PC-9 (cell line): ENCODE measurements around the gene PAM16. TPM values are rescaled to one million over a fixed set of nuclear protein-coding genes. Genes with fewer than 3 reads are reported as not detected.
"Not testable (repeated sequence)": the region's sequence is repeated elsewhere in the genome, so short reads cannot be mapped to it uniquely, and the experiment has no call there.

Experiments
- BruUV-seq: library from RNA; stranded (reverse); fragments of 400-500 nt; replicated peaks from 2 replicates; lab custom pipeline; 2021; lab: Mats Ljungman, UMichigan
- CTCF ChIA-PET: fragments of 300-600 bp; sonication (Branson Sonifier 250); formaldehyde crosslinking; loops from one replicate; lab custom pipeline; 2022; ENCODE audit warnings: antibody characterized with exemption; lab: Charles Lee
- POLR2A ChIA-PET: fragments of 300-600 bp; sonication (Branson Sonifier 250); formaldehyde crosslinking; loops from one replicate; lab custom pipeline; 2022; ENCODE audit warnings: antibody characterized with exemption; ENCODE audit not compliant: unreplicated experiment; lab: Charles Lee
- DNase-seq, 2 experiments: peaks; one replicate each; pipeline versions ENCODE4 v3.0.0 to v3.0.0-alpha.2; 2015 to 2022; ENCODE audit warnings: mixed read lengths in 1 of 2
- H2AFZ ChIP-seq: fragments of 200-600 bp; sonication (generic); 2 replicates; pipeline ENCODE4 v1.8.1; 2017; ENCODE audit warnings: antibody characterized with exemption
- H3F3A ChIP-seq: fragments of 200-600 bp; sonication (generic); 2 replicates; pipeline ENCODE4 v1.8.1; 2017; ENCODE audit warnings: antibody characterized with exemption, mild to moderate bottlenecking, low read depth; ENCODE audit not compliant: insufficient read depth
- H3K27ac ChIP-seq: fragments of 200-600 bp; sonication (generic); 2 replicates; pipeline ENCODE4 v1.6.1; 2016; ENCODE audit warnings: mixed run types
- H3K27me3 ChIP-seq: fragments of 200-600 bp; sonication (generic); 2 replicates; pipeline ENCODE4 v1.6.1; 2016; ENCODE audit warnings: low read depth, mixed run types; ENCODE audit not compliant: insufficient read depth
- H3K36me3 ChIP-seq: fragments of 200-600 bp; sonication (generic); 2 replicates; pipeline ENCODE4 v1.6.1; 2016; ENCODE audit warnings: low read depth, mixed run types
- H3K4me1 ChIP-seq: fragments of 200-600 bp; sonication (generic); replicated peaks from 2 replicates; pipeline ENCODE4 v1.6.1; 2016; ENCODE audit warnings: mixed run types; ENCODE audit not compliant: insufficient read depth
- H3K4me2 ChIP-seq: fragments of 200-600 bp; sonication (generic); 2 replicates; pipeline ENCODE4 v1.6.1; 2017; ENCODE audit warnings: mixed run types
- H3K4me3 ChIP-seq: fragments of 200-600 bp; sonication (generic); 2 replicates; pipeline ENCODE4 v1.6.1; 2016; ENCODE audit warnings: mixed run types
- H3K79me2 ChIP-seq: fragments of 200-600 bp; sonication (generic); 2 replicates; pipeline ENCODE4 v1.6.1; 2017; ENCODE audit warnings: low read depth, mixed run types
- H3K9me2 ChIP-seq: fragments of 200-600 bp; sonication (generic); 2 replicates; pipeline ENCODE4 v1.8.1; 2017; ENCODE audit warnings: mild to moderate bottlenecking; ENCODE audit not compliant: insufficient read depth
- H3K9me3 ChIP-seq: fragments of 200-600 bp; sonication (generic); 2 replicates; pipeline ENCODE4 v1.8.1; 2016; ENCODE audit warnings: low read depth; ENCODE audit not compliant: insufficient read depth
- H4K20me1 ChIP-seq: fragments of 200-600 bp; sonication (generic); 2 replicates; pipeline ENCODE4 v1.8.1; 2017; ENCODE audit not compliant: insufficient read depth
- EZH2 ChIP-seq: fragments of 200-600 bp; sonication (generic); IDR thresholded peaks from 2 replicates; pipeline ENCODE4 v1.8.0; 2017; ENCODE audit warnings: antibody characterized with exemption, low read depth
- intact Hi-C: fragments of 100-400 bp; cut with micrococcal nuclease; formaldehyde crosslinking; loops from one replicate; pipeline ENCODE4 v1.10.0; 2022; ENCODE audit not compliant: unreplicated experiment
- total RNA-seq: library from RNA; stranded (reverse); gene quantifications from 2 replicates; pipeline ENCODE4 v1.2.3, GENCODE V29; 2021
- TF ChIP-seq, protein P1 (sequence below): fragments of 200-600 bp; sonication (generic); conservative IDR thresholded peaks from 2 replicates; pipeline ENCODE4 v1.6.1; 2017; ENCODE audit warnings: mixed run types, antibody characterized with exemption, mild to moderate bottlenecking, moderate library complexity

Gene PAM16
- total RNA-seq, 1 experiment from 2014 or later: 95.9 TPM

DNA sequence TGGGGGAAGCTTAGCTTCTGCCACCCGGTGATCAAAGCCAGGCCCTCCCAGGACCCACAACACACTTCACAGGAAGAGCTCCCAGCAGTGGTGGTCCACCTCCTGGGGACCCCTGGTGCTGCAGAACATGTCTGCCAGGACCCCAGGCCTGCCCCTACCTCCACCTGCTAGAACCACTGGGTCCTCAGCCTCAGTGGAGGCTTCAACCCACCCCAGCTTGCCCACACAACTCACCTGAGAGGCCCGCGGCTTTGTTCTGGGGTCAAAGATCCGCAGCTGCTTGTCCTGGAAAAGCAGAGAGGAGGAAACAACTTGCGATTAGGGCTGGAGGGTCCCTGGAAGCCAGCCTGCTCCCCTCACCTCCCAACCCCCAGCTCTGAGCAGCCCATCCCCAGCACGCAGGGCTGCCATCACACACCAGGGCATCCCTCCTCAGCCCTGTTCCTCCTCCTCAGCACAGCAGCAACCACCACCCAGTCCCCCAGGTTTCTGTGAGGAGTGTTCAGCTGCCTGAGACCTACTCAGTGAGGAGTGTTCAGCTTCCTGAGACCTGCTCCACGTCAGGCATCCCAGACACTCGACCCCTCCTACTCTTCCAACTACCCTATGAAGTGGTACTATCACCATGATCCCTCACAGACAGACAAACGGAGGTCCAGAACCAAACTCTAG lies 44.1 kb upstream of the PAM16 start:
- ChIA-PET CTCF (interaction anchor here (0.5 kb wide), 1 partner anchor 49 kb away, joined by 3 read pairs; no protein-coding TSS in a partner anchor), POLR2A (no interaction called here)
- intact Hi-C loops: no loop called here
- no peak overlapping the region for H3K4me2 ChIP-seq
- no peak overlapping the region for H3K4me3 ChIP-seq
- H2AFZ ChIP-seq: no peak overlapping the region
- BruUV-seq: no TSS peak
- H3K36me3 ChIP-seq: no peaks in the 10 kb centered on the region
- DNase-seq: no peak
- no peaks in the 10 kb centered on the region for H3K9me3 ChIP-seq
- H3K4me1 ChIP-seq: peaks cover 20% of the 10 kb centered on the region
- no peaks in the 10 kb centered on the region for H3K9me2 ChIP-seq
- no peaks in the 10 kb centered on the region for H4K20me1 ChIP-seq
- no peak for TF ChIP-seq EZH2
- TF ChIP-seq, protein P1, sequence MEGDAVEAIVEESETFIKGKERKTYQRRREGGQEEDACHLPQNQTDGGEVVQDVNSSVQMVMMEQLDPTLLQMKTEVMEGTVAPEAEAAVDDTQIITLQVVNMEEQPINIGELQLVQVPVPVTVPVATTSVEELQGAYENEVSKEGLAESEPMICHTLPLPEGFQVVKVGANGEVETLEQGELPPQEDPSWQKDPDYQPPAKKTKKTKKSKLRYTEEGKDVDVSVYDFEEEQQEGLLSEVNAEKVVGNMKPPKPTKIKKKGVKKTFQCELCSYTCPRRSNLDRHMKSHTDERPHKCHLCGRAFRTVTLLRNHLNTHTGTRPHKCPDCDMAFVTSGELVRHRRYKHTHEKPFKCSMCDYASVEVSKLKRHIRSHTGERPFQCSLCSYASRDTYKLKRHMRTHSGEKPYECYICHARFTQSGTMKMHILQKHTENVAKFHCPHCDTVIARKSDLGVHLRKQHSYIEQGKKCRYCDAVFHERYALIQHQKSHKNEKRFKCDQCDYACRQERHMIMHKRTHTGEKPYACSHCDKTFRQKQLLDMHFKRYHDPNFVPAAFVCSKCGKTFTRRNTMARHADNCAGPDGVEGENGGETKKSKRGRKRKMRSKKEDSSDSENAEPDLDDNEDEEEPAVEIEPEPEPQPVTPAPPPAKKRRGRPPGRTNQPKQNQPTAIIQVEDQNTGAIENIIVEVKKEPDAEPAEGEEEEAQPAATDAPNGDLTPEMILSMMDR: no peak
- no peaks in the 10 kb centered on the region for H3K27me3 ChIP-seq
- H3K27ac ChIP-seq: no peak overlapping the region
- peaks cover 9% of the 10 kb centered on the region for H3F3A ChIP-seq
- H3K79me2 ChIP-seq: no peaks in the 10 kb centered on the region

DNA sequence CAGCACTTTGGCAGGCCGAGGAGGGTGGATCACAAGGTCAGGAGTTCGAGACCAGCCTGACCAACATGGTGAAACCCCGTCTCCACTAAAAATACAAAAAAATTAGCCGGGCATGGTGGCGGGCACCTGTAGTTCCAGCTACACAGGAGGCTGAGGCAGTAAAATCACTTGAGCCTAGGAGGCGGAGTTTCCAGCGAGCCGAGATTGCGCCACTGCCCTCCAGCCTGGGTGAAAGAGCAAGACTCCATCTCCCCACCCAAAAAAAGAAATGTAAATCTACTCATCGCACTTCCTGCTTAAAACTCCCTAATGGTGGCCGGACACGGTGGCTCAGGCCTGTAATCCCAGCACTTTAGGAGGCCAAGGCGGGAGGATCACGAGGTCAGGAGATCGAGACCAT lies 42.7 kb upstream of the PAM16 start:
- H3K36me3 ChIP-seq, H3K4me3 ChIP-seq, BruUV-seq, H3K9me2 ChIP-seq, H3F3A ChIP-seq, DNase-seq, H4K20me1 ChIP-seq, H2AFZ ChIP-seq, H3K27me3 ChIP-seq, H3K79me2 ChIP-seq, H3K9me3 ChIP-seq: not testable (repeated sequence)
- H3K4me1 ChIP-seq: peaks cover 20% of the 10 kb centered on the region
- intact Hi-C loops: loop anchor here (1.0 kb wide), 2 partner anchors 18 to 87 kb away; no protein-coding TSS in a partner anchor
- H3K4me2 ChIP-seq: peak overlapping the region; percentile 76
- peak overlapping the region; percentile 90 for H3K27ac ChIP-seq
- ChIA-PET CTCF (interaction anchor here (2.2 kb wide), 2 partner anchors 9 to 35 kb away, joined by 12 to 16 read pairs; no protein-coding TSS in a partner anchor), POLR2A (interaction anchor here (1.1 to 2.2 kb wide), 2 partner anchors 16 to 19 kb away, joined by 3 to 22 read pairs; no protein-coding TSS in a partner anchor)

DNA sequence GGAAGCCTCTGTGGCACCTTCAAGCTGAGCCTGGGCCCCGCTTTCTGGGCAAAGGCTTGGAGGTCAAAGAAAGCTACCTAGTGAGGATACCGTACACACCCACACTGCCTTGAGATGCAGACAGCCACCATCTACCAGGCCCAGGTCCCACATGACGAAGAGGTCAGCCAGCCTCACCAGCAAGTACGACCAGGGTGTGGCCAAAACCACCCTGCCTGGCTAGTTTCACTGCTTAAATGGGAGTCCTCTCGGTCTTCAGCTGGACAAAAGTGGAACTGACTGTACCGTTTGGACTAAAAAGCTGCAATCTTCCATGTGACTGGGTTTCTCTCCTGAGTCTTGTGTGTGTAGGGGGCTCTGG lies 42.1 kb upstream of the PAM16 start:
- H3K4me2 ChIP-seq: peak overlapping the region; percentile 76
- ChIA-PET POLR2A (interaction anchor here (0.5 to 2.2 kb wide), 9 partner anchors 15 to 703 kb away, joined by 3 to 22 read pairs (median 4); no protein-coding TSS in a partner anchor), CTCF (interaction anchor here (0.9 to 2.2 kb wide), 7 partner anchors 10 to 120 kb away, joined by 3 to 16 read pairs (median 4); no protein-coding TSS in a partner anchor)
- DNase-seq: peak; percentile 88 to 92
- peaks cover 23% of the 10 kb centered on the region for H3K4me1 ChIP-seq
- no peak overlapping the region for H3K4me3 ChIP-seq
- H3K36me3 ChIP-seq: no peaks in the 10 kb centered on the region
- intact Hi-C loops: loop anchor here (1.0 kb wide), 2 partner anchors 17 to 86 kb away; no protein-coding TSS in a partner anchor
- H3K79me2 ChIP-seq: no peaks in the 10 kb centered on the region
- H4K20me1 ChIP-seq: no peaks in the 10 kb centered on the region
- H3K27me3 ChIP-seq: no peaks in the 10 kb centered on the region
- no peaks in the 10 kb centered on the region for H3K9me3 ChIP-seq
- BruUV-seq: no TSS peak
- no peak for TF ChIP-seq EZH2
- TF ChIP-seq, protein P1: no peak
- peak overlapping the region; percentile 90 for H3K27ac ChIP-seq
- H3K9me2 ChIP-seq: no peaks in the 10 kb centered on the region
- no peak overlapping the region for H2AFZ ChIP-seq
- H3F3A ChIP-seq: peaks cover 9% of the 10 kb centered on the region
